GM18861 (cell line): ENCODE data around the gene NDNF.

Source experiments
- ATAC-seq: cut with Tn5 transposase; IDR thresholded peaks from one replicate; pipeline ENCODE4 v1.9.1; 2021; ENCODE audit not compliant: unreplicated experiment

Gene NDNF

GRCh38 chr4:121070696-121071639, 1.4 kb downstream of the NDNF start:
- no peak for ATAC-seq

GRCh38 chr4:121070274-121070673, 2.1 kb downstream of the NDNF start:
- ATAC-seq = no peak

- ATAC-seq = no peak
These were observed 2.9 kb downstream of the NDNF start for GRCh38 chr4:121069430-121069829.

- ATAC-seq = no peak
These were observed 7.9 kb downstream of the NDNF start for GRCh38 chr4:121064482-121064881.

- no peak for ATAC-seq
These were observed 9.8 kb downstream of the NDNF start for GRCh38 chr4:121062521-121062920.

- ATAC-seq = no peak
These were observed 10.5 kb downstream of the NDNF start for GRCh38 chr4:121061861-121062260.

- no peak for ATAC-seq
These were observed 11.1 kb downstream of the NDNF start for GRCh38 chr4:121061215-121061614.

- no peak for ATAC-seq
These were observed 14.8 kb downstream of the NDNF start for GRCh38 chr4:121057466-121057922.

- no peak for ATAC-seq
These were observed 16.3 kb downstream of the NDNF start for GRCh38 chr4:121056066-121056465.

GRCh38 chr4:121054373-121054772, 18.0 kb downstream of the NDNF start:
- no peak for ATAC-seq

- no peak for ATAC-seq
These were observed 18.7 kb downstream of the NDNF start for GRCh38 chr4:121053601-121054143.

- ATAC-seq = no peak
These were observed 22.0 kb downstream of the NDNF start for GRCh38 chr4:121050300-121050699.

GRCh38 chr4:121049072-121049599, 23.2 kb downstream of the NDNF start:
- no peak for ATAC-seq

- no peak for ATAC-seq
These were observed 24.2 kb downstream of the NDNF start for GRCh38 chr4:121048165-121048564.

- ATAC-seq = peak; percentile 97
These were observed 30.8 kb downstream of the NDNF start for GRCh38 chr4:121041307-121042090.

GRCh38 chr4:121034017-121034416, 38.3 kb downstream of the NDNF start:
- ATAC-seq = no peak

GRCh38 chr4:121030711-121031110, 41.6 kb downstream of the NDNF start:
- no peak for ATAC-seq

GRCh38 chr4:121030131-121030530, 42.2 kb downstream of the NDNF start:
- ATAC-seq = no peak

- ATAC-seq = no peak
These were observed 46.3 kb downstream of the NDNF start for GRCh38 chr4:121026034-121026433.

GRCh38 chr4:121025540-121025939, 46.8 kb downstream of the NDNF start:
- ATAC-seq = no peak

- ATAC-seq = no peak
These were observed 53.8 kb downstream of the NDNF start for GRCh38 chr4:121018543-121018942.
